Ureter (tissue), 1 donor: ENCODE results near the gene CSNK1E. TPM values are rescaled to one million over a fixed set of nuclear protein-coding genes. Genes with fewer than 3 reads are reported as not detected.

ENCODE experiments used
- DNase-seq: peaks from one replicate; pipeline ENCODE4 v3.0.0-alpha.2; 2020; ENCODE audit warnings: low spot score
- total RNA-seq: library from RNA; stranded (reverse); gene quantifications from one replicate; pipeline ENCODE4 v1.2.4, GENCODE V29; 2023
- donor health status: DM: yes; HTN: yes; CAD: no.

Gene CSNK1E
- total RNA-seq, 1 donor from 2014 or later, result 173 TPM

- DNase-seq, result no peak
Observed at GRCh38 chr22:38327805-38328204, 10.6 kb upstream of the CSNK1E start.

- no peak for DNase-seq
Observed at GRCh38 chr22:38327396-38327795, 10.2 kb upstream of the CSNK1E start.

GRCh38 chr22:38325587-38325986, 8.4 kb upstream of the CSNK1E start:
- DNase-seq, result no peak

GRCh38 chr22:38320605-38321402, 3.6 kb upstream of the CSNK1E start:
- no peak for DNase-seq

- no peak for DNase-seq
Observed at GRCh38 chr22:38318792-38319773, 1.9 kb upstream of the CSNK1E start.

- peak; percentile 87 for DNase-seq
Observed at GRCh38 chr22:38317995-38318715, 922 bp upstream of the CSNK1E start.

- DNase-seq, result peak; percentile 71
Observed at GRCh38 chr22:38316364-38317121, 690 bp downstream of the CSNK1E start.

GRCh38 chr22:38315823-38316363, 1.3 kb downstream of the CSNK1E start:
- DNase-seq, result no peak

GRCh38 chr22:38314933-38315822, 2.1 kb downstream of the CSNK1E start:
- DNase-seq, result no peak

GRCh38 chr22:38314051-38314932, 2.9 kb downstream of the CSNK1E start:
- DNase-seq, result no peak

- peak; percentile 79 for DNase-seq
Observed at GRCh38 chr22:38313384-38313955, 3.8 kb downstream of the CSNK1E start.

- DNase-seq, result no peak
Observed at GRCh38 chr22:38312261-38312800, 4.9 kb downstream of the CSNK1E start.

- DNase-seq, result no peak
Observed at GRCh38 chr22:38311323-38311620, 6.0 kb downstream of the CSNK1E start.

GRCh38 chr22:38310518-38311322, 6.5 kb downstream of the CSNK1E start:
- DNase-seq, result no peak

GRCh38 chr22:38309614-38310517, 7.4 kb downstream of the CSNK1E start:
- no peak for DNase-seq

GRCh38 chr22:38308791-38309498, 8.3 kb downstream of the CSNK1E start:
- no peak for DNase-seq
